Spleen (tissue), 11 donors: ENCODE results near the gene PIM2. TPM values are rescaled to one million over a fixed set of nuclear protein-coding genes. Genes with fewer than 3 reads are reported as not detected.

Source experiments
- DNase-seq: peaks from one replicate; pipeline ENCODE4 v3.0.0-alpha.2; 2020
- H3K27ac ChIP-seq, 8 donors: fragments of 200-600 bp; sonication (generic) in 7 of 8; 1 replicate in 4 of 8; 2 replicates in 4 of 8; pipeline versions ENCODE4 v1.5.0 to v1.8.0; 2016 to 2021; ENCODE audit warnings: inconsistent platforms in 4 of 8, mild to moderate bottlenecking in 4 of 8, moderate library complexity in 1 of 8
- H3K27me3 ChIP-seq, 7 donors: fragments of 200-600 bp; sonication (generic) in 6 of 7; replicated peaks in 1 of 7; 1 replicate in 4 of 7; 2 replicates in 3 of 7; pipeline versions ENCODE4 v1.5.0 to v1.8.0; 2016 to 2021; ENCODE audit warnings: inconsistent platforms in 3 of 7, mild to moderate bottlenecking in 1 of 7
- H3K36me3 ChIP-seq, 6 donors: fragments of 200-600 bp; sonication (generic) in 5 of 6; 1 replicate in 4 of 6; 2 replicates in 2 of 6; pipeline versions ENCODE4 v1.5.0 to v1.8.0; 2016 to 2021; ENCODE audit warnings: inconsistent platforms in 2 of 6
- H3K4me1 ChIP-seq, 6 donors: fragments of 200-600 bp; sonication (generic) in 5 of 6; 1 replicate in 3 of 6; 2 replicates in 3 of 6; pipeline versions ENCODE4 v1.5.0 to v1.8.0; 2016 to 2021; ENCODE audit warnings: inconsistent platforms in 3 of 6
- H3K4me3 ChIP-seq, 8 donors: fragments of 200-600 bp; sonication (generic) in 7 of 8; 1 replicate in 4 of 8; 2 replicates in 4 of 8; pipeline versions ENCODE4 v1.5.0 to v1.8.0; 2016 to 2021; ENCODE audit warnings: inconsistent platforms in 4 of 8, mild to moderate bottlenecking in 4 of 8, moderate library complexity in 2 of 8
- H3K9me3 ChIP-seq, 8 donors: fragments of 200-600 bp; sonication (generic) in 7 of 8; 1 replicate in 4 of 8; 2 replicates in 4 of 8; pipeline versions ENCODE4 v1.5.0 to v1.8.0; 2016 to 2021; ENCODE audit warnings: inconsistent platforms in 4 of 8
- CTCF ChIP-seq, 11 experiments: fragments of 200-600 bp in 7 of 11; fragments of 450-650 bp in 4 of 11; sonication (generic) in 4 of 11; IDR thresholded peaks in 8 of 11; conservative IDR thresholded peaks in 3 of 11; 1 replicate in 7 of 11; 2 replicates in 4 of 11; pipeline versions ENCODE4 v1.4.0 to v1.8.0; 2016 to 2021; ENCODE audit warnings: antibody characterized with exemption in 11 of 11, inconsistent platforms in 4 of 11, mild to moderate bottlenecking in 1 of 11
- POLR2A ChIP-seq, 3 donors: fragments of 450-650 bp; IDR thresholded peaks; one replicate each; pipeline ENCODE4 v1.5.1; 2017; ENCODE audit warnings: antibody characterized with exemption in 3 of 3, mild to moderate bottlenecking in 1 of 3
- POLR2AphosphoS5 ChIP-seq, 3 donors: sonication (generic); formaldehyde crosslinking; IDR thresholded peaks; one replicate each; pipeline ENCODE4 v1.5.1; 2017; ENCODE audit warnings: antibody characterized with exemption in 3 of 3
- WGBS, 5 donors: extraction: QIAGEN DNeasy Blood & Tissue Kit in 3 of 5; methylation state at CpG; one replicate each; pipeline versions ENCODE4 v1.1.5 to v1.1.7; 2013 to 2018; 5-methylcytosine and 5-hydroxymethylcytosine counted together
- intact Hi-C: fragments of 100-400 bp; cut with DNase I; formaldehyde crosslinking; loops from one replicate; pipeline ENCODE4 v1.15.0; 2023; ENCODE audit warnings: low total_unique reads
- polyA plus RNA-seq, 3 donors: library from polyadenylated mRNA; stranded (reverse); fragments of 200-250 nt; gene quantifications; one replicate each; pipeline ENCODE4 v1.2.1, GENCODE V29; 2013
- total RNA-seq, 7 donors: library from RNA; depleted of rRNA in 3 of 7; stranded (reverse); fragments of >200 nt in 3 of 7; fragmentation: NEBNext Ultra II Directional in 4 of 7; extraction: Animal tissue kit (Norgen Biotek cat#: 25700) in 4 of 7; gene quantifications; one replicate each; pipeline versions ENCODE4 v1.1.0 to v1.2.1, GENCODE V29; 2016 to 2021
- donor health status: healthy with polysubstance abuse.
- donor health status: DM: no; HTN: no; CAD: no; lungs with moderate emphysema.
- donor health status: DM: no; HTN: no; CAD: no.
- donor health status: Bipolar disorder and iron deficiency.
- donor health status: healthy.
- donor health status: DM: no; HTN: no; CAD: no.
- donor health status: DM: yes; HTN: yes; CAD: no.

Gene PIM2
- total and polyA plus RNA-seq, 10 donors = 54.2 to 220 (median 124) TPM

GRCh38 chrX:48905090-48905790, 13.6 kb downstream of the PIM2 start:
- no peaks in the 10 kb centered on the region for H3K9me3 ChIP-seq
- peak in 1 of 3 donors; percentile 38 for TF ChIP-seq POLR2AphosphoS5 (IDR thresholded peaks at IDR 0.05)
- no peak for TF ChIP-seq CTCF (IDR thresholded peaks at IDR 0.05 in 8 of 11, conservative IDR thresholded peaks at IDR 0.05 in 3 of 11)
- TF ChIP-seq POLR2A (IDR thresholded peaks at IDR 0.05) = no peak
- no peak overlapping the region for H3K27ac ChIP-seq
- intact Hi-C loops = no loop called here
- 88 to 100% (median 92%) methylated on average over 1 to 20 of the region's 20 CpGs for whole genome bisulfite sequencing, 5 donors
- H3K4me3 ChIP-seq = no peak overlapping the region
- peak; percentile 74 for DNase-seq
- no peaks in the 10 kb centered on the region for H3K27me3 ChIP-seq
- peaks cover 0 to 5% (median 3%) of the 10 kb centered on the region in 6 donors for H3K4me1 ChIP-seq
- H3K36me3 ChIP-seq = peaks cover 0 to 87% (median 34%) of the 10 kb centered on the region in 6 donors

GRCh38 chrX:48904626-48905025, 14.2 kb downstream of the PIM2 start:
- WGBS, 5 donors = 86 to 92% (median 90%) methylated on average over 2 to 14 of the region's 14 CpGs; no CpG with 5 or more reads in 1 of the 5 donors
- intact Hi-C loops = no loop called here
- peaks cover 0 to 90% (median 34%) of the 10 kb centered on the region in 6 donors for H3K36me3 ChIP-seq

GRCh38 chrX:48904180-48904579, 14.6 kb downstream of the PIM2 start:
- Histone ChIP-seq H3K36me3 (peaks cover 0 to 90% (median 36%) of the 10 kb centered on the region in 6 donors), H3K27me3 (no peaks in the 10 kb centered on the region), H3K4me1 (peaks cover 0 to 9% (median 6%) of the 10 kb centered on the region in 6 donors), H3K9me3 (no peaks in the 10 kb centered on the region), H3K4me3 (no peak overlapping the region), H3K27ac (no peak overlapping the region)
- TF ChIP-seq CTCF (IDR thresholded peaks at IDR 0.05 in 8 of 11, conservative IDR thresholded peaks at IDR 0.05 in 3 of 11) = no peak
- TF ChIP-seq POLR2AphosphoS5 (IDR thresholded peaks at IDR 0.05) = no peak
- no peak for TF ChIP-seq POLR2A (IDR thresholded peaks at IDR 0.05)
- peak; percentile 45 for DNase-seq
- intact Hi-C loops = no loop called here
- 74 to 87% (median 82%) methylated on average over 5 to 8 of the region's 8 CpGs for WGBS, 5 donors

More at GRCh38 chrX:48904626-48905025, 14.2 kb downstream of the PIM2 start:
- no peaks in the 10 kb centered on the region for H3K9me3 ChIP-seq
- TF ChIP-seq POLR2AphosphoS5 (IDR thresholded peaks at IDR 0.05) (no peak), CTCF (IDR thresholded peaks at IDR 0.05 in 8 of 11, conservative IDR thresholded peaks at IDR 0.05 in 3 of 11) (no peak), POLR2A (IDR thresholded peaks at IDR 0.05) (no peak)
- DNase-seq = no peak
- no peak overlapping the region for H3K4me3 ChIP-seq
- H3K4me1 ChIP-seq = peaks cover 0 to 4% (median 2%) of the 10 kb centered on the region in 6 donors
- H3K27ac ChIP-seq = no peak overlapping the region
- H3K27me3 ChIP-seq = no peaks in the 10 kb centered on the region

- Histone ChIP-seq H3K27ac (no peak overlapping the region), H3K4me3 (no peak overlapping the region), H3K36me3 (peaks cover 0 to 88% (median 36%) of the 10 kb centered on the region in 6 donors), H3K9me3 (no peaks in the 10 kb centered on the region), H3K27me3 (no peaks in the 10 kb centered on the region), H3K4me1 (peaks cover 0 to 18% (median 12%) of the 10 kb centered on the region in 6 donors)
- no peak for TF ChIP-seq POLR2A (IDR thresholded peaks at IDR 0.05)
- TF ChIP-seq POLR2AphosphoS5 (IDR thresholded peaks at IDR 0.05) = no peak
- WGBS, 5 donors = 79 to 93% (median 89%) methylated on average over 6 of the region's 6 CpGs
- intact Hi-C loops = no loop called here
- DNase-seq = no peak
Measured at GRCh38 chrX:48903290-48903689, 15.5 kb downstream of the PIM2 start.
